ENCODE measurements around the gene KIAA1614. TPM values are rescaled to one million over a fixed set of nuclear protein-coding genes. Genes with fewer than 3 reads are reported as not detected.

The KIAA1614 gene, protein sequence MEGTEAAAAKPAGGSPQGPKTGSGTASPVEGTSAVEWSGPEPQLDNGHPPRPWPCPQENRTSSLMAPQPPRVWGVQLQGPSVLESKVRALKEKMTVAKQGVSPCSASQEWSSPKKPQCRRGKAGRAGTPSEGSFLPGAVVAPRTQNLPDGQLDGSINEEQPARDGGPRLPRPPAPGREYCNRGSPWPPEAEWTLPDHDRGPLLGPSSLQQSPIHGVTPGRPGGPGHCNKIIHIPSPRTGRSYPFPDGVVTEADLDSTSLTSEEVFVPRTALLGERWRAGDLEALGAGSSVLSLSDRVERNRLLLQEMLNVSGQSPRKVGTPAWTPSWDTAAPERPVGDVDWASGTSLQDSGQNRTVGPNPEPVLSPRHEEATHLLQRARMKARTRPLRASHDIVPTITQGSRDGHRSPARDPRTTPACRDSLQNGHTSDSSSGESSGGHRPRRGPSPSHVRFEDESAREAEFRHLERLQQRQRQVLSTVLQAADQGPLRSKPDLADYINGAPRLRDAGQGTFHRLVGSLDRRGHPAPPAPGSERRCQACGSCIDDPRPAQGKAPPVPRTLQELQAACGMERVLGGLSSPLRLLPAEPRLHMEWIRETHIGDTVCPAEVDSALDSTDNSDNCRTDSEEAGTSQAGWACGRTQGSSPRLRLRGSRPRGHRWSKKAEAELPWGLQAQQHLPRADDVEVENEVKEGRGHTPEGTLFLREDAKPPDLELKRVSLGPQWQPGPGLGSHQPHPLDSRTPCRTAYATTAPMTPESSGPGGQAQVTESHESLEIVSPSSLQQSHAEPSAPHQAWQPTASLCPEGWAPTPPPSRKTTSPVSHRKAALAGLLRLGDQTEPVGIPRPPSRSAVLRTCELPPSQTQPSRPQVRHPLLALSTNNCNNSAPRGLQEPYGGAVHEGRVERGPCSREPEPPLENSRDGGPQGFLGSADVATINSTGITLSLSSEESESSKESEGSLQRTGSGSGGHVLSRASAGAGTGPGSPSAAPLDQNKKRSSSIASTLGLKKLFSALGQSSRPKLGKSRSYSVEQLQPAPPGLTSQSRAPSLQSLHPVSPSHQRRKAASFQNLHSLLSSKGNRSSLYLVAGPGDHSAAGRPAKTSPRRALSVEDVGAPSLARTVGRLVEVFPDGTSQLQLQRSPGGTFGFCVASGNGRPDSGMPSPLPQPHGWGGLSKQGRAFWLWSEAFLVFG
- 2.6 TPM for total RNA-seq (ENCODE audit: unreplicated experiment)
- long read RNA-seq, partial matches to known transcripts = 1 of 2 reads
- long read RNA-seq, other reads (novel, unspliced or antisense) = 1 of 2 reads

DNA sequence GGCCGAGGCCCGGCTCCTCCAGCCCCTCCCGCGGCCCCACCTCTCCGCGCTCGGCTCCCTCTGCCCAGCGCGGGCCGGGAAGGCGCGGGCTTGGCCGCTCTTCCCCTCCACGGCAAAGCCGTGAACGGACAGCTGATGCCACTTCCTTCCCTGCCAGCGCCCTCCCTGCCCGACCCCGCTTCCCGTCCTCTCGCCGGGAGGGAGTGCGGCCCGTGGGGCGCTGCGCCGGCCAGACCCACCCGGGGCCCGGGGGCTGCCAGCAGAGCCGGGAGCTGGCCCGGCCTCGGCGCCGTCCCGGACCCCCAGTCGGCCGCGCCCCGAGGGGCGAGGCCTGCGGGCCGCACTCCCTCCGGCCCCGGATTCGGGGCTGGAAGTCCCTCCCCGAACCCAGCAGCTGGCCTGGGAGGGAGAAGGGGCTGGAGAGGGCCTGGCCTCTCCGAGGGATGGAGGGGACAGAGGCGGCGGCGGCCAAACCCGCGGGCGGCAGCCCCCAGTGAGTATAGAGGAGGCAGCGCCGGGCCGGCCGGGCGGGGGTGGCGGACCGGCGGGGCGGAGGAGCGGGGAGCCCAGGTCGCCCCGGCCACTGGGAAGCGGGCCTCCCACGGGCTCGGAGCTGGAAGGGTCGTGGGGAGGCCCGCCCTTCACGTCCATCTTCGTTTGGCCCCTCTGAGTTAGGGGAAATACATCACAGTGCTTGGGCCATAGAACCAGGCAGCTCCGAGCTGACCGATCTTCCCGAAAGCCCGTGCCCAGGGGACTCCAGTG lies at the start of gene KIAA1614:
KIAA1614 (plus strand) TSS at position 97 of the 765 bp plus-strand sequence; CDS start at position 444, 347 bp downstream.
- peak; percentile 49 for DNase-seq (ENCODE audit: low spot score)
- peak within 1 kb of the TSS; percentile 67 for H3K27ac Mint-ChIP-seq (ENCODE audit: unreplicated experiment)

DNA sequence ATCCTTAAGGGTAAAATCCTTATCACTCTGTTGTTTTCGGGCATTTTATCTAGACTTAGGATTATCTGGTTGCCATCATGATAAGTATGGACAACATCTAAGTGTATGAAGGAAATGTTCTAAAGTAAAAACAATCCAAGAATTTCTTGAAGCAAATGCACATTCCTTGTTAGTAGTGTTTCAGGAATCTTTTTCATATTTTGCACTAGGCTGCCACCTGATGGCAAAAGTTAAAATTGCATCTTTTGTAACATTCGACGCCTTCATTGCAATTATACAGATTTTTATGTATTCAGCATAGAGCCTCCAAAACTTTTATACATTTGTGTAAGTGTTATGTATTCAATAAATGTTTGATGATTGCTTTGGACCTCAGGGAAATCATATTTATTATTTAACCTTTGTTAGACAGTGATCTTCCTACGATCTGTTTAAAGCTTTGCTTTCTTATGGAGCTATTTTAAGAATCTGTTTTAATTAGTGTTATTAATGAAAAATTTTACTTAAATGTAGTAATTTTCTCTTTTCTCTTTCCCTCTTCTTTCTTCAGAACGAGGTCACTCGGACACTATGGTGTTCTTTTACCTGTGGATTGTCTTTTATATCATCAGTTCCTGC lies 49.4 kb upstream of the KIAA1614 start:
- no peaks in the 10 kb centered on the region for H3K27me3 Mint-ChIP-seq (ENCODE audit: unreplicated experiment)
- no peak overlapping the region for H3K4me3 Mint-ChIP-seq (ENCODE audit: unreplicated experiment)
- no peak overlapping the region for H3K27ac Mint-ChIP-seq (ENCODE audit: unreplicated experiment)
- H3K36me3 Mint-ChIP-seq (ENCODE audit: low read depth, unreplicated experiment) = peaks cover 5% of the 10 kb centered on the region
- TF ChIP-seq, protein P1, sequence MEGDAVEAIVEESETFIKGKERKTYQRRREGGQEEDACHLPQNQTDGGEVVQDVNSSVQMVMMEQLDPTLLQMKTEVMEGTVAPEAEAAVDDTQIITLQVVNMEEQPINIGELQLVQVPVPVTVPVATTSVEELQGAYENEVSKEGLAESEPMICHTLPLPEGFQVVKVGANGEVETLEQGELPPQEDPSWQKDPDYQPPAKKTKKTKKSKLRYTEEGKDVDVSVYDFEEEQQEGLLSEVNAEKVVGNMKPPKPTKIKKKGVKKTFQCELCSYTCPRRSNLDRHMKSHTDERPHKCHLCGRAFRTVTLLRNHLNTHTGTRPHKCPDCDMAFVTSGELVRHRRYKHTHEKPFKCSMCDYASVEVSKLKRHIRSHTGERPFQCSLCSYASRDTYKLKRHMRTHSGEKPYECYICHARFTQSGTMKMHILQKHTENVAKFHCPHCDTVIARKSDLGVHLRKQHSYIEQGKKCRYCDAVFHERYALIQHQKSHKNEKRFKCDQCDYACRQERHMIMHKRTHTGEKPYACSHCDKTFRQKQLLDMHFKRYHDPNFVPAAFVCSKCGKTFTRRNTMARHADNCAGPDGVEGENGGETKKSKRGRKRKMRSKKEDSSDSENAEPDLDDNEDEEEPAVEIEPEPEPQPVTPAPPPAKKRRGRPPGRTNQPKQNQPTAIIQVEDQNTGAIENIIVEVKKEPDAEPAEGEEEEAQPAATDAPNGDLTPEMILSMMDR (IDR thresholded peaks at IDR 0.05; ENCODE audit: unreplicated experiment) = peak; percentile 95
- H3K9me3 Mint-ChIP-seq (ENCODE audit: unreplicated experiment) = no peaks in the 10 kb centered on the region
- peak; percentile 44 for DNase-seq (ENCODE audit: low spot score)
- H3K4me1 Mint-ChIP-seq (ENCODE audit: unreplicated experiment) = peaks cover 5% of the 10 kb centered on the region

More for the DNA sequence above, at the start of gene KIAA1614:
- H3K9me3 Mint-ChIP-seq (ENCODE audit: unreplicated experiment) = no peaks in the 10 kb centered on the region
- peaks cover 23% of the 10 kb centered on the region for H3K27me3 Mint-ChIP-seq (ENCODE audit: unreplicated experiment)
- H3K36me3 Mint-ChIP-seq (ENCODE audit: low read depth, unreplicated experiment) = peaks cover 10% of the 10 kb centered on the region
- TF ChIP-seq, protein P1 (IDR thresholded peaks at IDR 0.05; ENCODE audit: unreplicated experiment) = no peak
- peaks cover 17% of the 10 kb centered on the region for H3K4me1 Mint-ChIP-seq (ENCODE audit: unreplicated experiment)
- peak within 1 kb of the TSS; percentile 88 for H3K4me3 Mint-ChIP-seq (ENCODE audit: unreplicated experiment)

DNA sequence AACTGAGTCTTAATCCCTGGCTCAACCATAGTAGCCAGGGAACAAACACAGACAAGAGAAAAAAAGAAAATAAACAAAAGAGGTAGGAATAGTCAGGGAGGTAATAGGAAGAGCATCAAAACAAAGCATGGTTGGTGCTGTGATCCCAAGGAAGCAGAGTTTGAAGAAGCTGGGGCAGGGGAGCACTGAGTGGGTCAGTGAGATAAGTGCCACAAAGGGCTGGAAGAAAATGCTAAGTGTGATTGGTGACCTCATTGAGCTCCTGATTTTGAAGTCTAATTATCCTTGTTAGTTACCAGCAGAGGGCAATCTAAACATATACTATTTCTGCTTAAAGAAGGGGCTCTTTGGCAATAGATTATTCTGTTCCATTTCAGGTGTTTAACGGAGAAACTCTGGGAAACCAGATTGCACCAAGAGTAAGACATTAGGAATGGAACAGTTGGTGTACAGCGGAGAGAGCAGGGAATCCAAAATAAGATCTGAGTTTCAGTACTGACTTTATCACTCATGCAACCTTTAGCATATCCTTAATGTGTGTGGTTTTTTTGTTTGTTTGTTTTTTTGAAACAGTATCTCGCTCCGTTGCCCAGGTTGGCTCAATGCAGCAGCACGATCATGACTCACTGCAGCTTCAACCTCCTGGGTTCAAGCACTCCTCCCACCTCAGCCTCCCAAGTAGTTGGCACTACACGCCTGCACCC lies 30.7 kb upstream of the KIAA1614 start:
- TF ChIP-seq, protein P1 (IDR thresholded peaks at IDR 0.05; ENCODE audit: unreplicated experiment) = peak; percentile 32
- peaks cover 6% of the 10 kb centered on the region for H3K4me1 Mint-ChIP-seq (ENCODE audit: unreplicated experiment)
- no peaks in the 10 kb centered on the region for H3K27me3 Mint-ChIP-seq (ENCODE audit: unreplicated experiment)
- peaks cover 3% of the 10 kb centered on the region for H3K36me3 Mint-ChIP-seq (ENCODE audit: low read depth, unreplicated experiment)
- H3K27ac Mint-ChIP-seq (ENCODE audit: unreplicated experiment) = peak overlapping the region; percentile 81
- DNase-seq (ENCODE audit: low spot score) = no peak
- H3K4me3 Mint-ChIP-seq (ENCODE audit: unreplicated experiment) = no peak overlapping the region
- H3K9me3 Mint-ChIP-seq (ENCODE audit: unreplicated experiment) = no peaks in the 10 kb centered on the region
